HG02571 (cell line): ENCODE data around the gene HK1.
"Not testable (repeated sequence)": the region's sequence is repeated elsewhere in the genome, so short reads cannot be mapped to it uniquely, and the experiment has no call there.

ENCODE experiments used
- ATAC-seq: cut with Tn5 transposase; IDR thresholded peaks from one replicate; pipeline ENCODE4 v1.9.1; 2021; ENCODE audit warnings: mild to moderate bottlenecking, moderate library complexity; ENCODE audit not compliant: unreplicated experiment

The HK1 gene

DNA sequence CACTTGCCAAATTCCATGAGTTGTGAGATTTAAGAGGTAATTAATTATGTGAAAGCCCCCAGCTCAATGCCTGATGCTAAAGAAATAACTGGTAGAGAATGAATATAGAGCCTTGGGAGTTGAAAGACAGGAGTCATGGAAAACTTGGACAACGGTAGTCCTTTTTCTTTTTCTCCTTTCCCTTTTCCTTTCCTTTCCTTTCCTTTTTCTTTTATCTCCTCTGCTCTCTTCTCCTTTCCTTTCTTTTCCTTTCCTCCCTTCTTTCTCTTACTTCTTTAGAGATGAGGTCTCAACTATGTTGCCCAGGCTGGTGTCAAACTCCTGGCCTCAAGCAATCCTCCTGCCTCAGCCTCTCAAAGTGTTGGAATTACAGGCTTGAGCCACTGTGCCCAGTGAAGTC is 165.1 kb downstream of the HK1 start:
- ATAC-seq = no peak

DNA sequence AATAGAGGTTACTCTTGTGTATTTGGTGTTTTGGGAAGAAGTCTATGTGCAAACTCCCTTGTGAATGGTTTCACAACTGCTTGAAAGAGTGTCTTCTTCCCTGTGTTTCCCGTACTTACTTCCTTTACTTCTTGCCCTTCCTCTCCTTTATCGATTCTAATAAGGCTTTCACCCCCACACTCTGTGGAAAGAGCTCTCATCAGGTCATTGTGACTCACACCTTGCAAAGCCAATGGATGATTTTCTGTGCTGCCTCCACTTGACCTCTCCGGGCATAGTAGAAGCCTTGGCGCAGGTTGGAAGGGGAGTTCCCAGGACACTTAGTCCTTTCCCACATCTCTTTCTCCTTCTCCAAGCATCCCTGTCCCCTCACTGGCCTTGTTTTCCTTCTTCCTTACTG is 166.7 kb downstream of the HK1 start:
- no peak for ATAC-seq

GRCh38 chr10:69446229-69446628 is 167.9 kb downstream of the HK1 start:
- no peak for ATAC-seq

DNA sequence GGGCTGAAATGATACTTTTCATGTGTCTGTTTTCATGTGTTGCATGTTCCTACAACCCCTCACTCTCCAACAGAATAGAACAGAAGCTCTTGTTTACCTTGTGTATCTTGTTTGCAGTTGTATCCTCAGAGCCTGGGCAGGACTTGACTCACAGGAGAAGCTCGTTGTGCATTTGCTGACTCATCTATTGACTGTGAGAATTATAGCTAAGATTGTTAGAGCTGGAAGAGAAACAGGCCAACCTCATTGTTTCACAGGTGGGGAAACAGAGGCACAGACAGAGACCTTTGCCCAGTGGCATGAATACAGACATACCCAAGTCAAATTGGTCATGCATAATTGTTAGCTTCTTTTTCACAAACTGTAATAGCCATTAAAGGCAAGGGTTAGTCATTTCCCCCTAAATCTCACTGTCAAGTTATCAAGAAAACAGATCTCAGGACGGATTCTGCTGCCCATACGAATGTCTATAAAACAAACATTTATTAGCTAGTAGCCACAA is 168.4 kb downstream of the HK1 start:
- no peak for ATAC-seq

- no peak for ATAC-seq
Observed at GRCh38 chr10:69449841-69450240, 171.5 kb downstream of the HK1 start.

DNA sequence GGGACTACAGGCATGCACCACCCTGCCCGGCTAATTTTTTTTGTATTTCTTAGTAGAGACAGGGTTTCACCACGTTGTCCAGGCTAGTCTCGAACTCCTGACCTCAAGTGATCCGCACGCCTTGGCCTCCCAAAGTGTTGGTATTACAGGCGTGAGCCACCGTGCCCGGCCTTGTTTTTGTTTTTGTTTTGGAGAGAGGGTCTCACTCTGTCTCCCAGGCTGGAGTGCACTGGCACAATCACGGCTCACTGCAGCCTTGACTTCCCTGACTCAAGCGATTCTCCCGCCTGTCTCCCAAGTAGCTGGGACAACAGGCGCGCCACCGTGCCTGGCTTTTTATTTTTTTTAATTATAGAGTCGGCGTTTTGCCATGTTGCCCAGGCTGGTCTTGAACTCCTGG is 172.1 kb downstream of the HK1 start:
- ATAC-seq = not testable (repeated sequence)

- ATAC-seq = peak; percentile 79
Observed at GRCh38 chr10:69451209-69451783, 173.0 kb downstream of the HK1 start, which contains the start of gene TSPAN15. TSS of gene TSPAN15 (plus strand) at chr10:69451465. CDS start at chr10:69451595, 130 bp downstream.
